Keratinocyte (primary cell): ENCODE results near the gene SERP2. TPM values are rescaled to one million over a fixed set of nuclear protein-coding genes. Genes with fewer than 3 reads are reported as not detected.

ENCODE experiments used
- DNase-seq: peaks from one replicate; pipeline ENCODE4 v3.0.0-alpha.2; 2011; ENCODE audit warnings: low read depth, missing footprints, low spot score
- FAIRE-seq: peaks from 2 replicates; lab custom pipeline; 2011; peaks lifted over from hg19 to GRCh38; lab: Jason Lieb, UNC
- H2AFZ ChIP-seq: 2 replicates; pipeline ENCODE4 v1.6.0; 2012; ENCODE audit warnings: low read length, control low read depth, inconsistent platforms; ENCODE audit not compliant: control insufficient read depth
- H3K27ac ChIP-seq: 2 replicates; pipeline ENCODE4 v1.5.1; 2011; ENCODE audit warnings: low read length; ENCODE audit not compliant: control insufficient read depth, insufficient read depth
- H3K27me3 ChIP-seq: 3 replicates; pipeline ENCODE4 v1.6.0; 2011; ENCODE audit warnings: low read length; ENCODE audit not compliant: control insufficient read depth, insufficient read depth; ENCODE audit errors: extremely low read depth
- H3K36me3 ChIP-seq, 2 experiments: 2 replicates in 1 of 2; 3 replicates in 1 of 2; pipeline ENCODE4 v1.5.1; 2011; ENCODE audit warnings: low read length in 2 of 2, mild to moderate bottlenecking in 1 of 2; ENCODE audit not compliant: control insufficient read depth in 2 of 2, insufficient read depth in 2 of 2; ENCODE audit errors: extremely low read depth in 1 of 2
- H3K4me1 ChIP-seq: 3 replicates; pipeline ENCODE4 v1.5.1; 2011; ENCODE audit warnings: low read length; ENCODE audit not compliant: control insufficient read depth, insufficient read depth; ENCODE audit errors: extremely low read depth
- H3K4me2 ChIP-seq: 3 replicates; pipeline ENCODE4 v1.6.0; 2011; ENCODE audit warnings: low read depth, low read length; ENCODE audit not compliant: control insufficient read depth, insufficient read depth; ENCODE audit errors: extremely low read depth
- H3K4me3 ChIP-seq, 3 experiments: fragments of 200-600 bp in 1 of 3; sonication (generic) in 1 of 3; 2 replicates in 2 of 3; 3 replicates in 1 of 3; pipeline ENCODE4 v1.5.1; 2011 to 2016; ENCODE audit warnings: low read length in 3 of 3, mild to moderate bottlenecking in 3 of 3, control low read depth in 2 of 3, inconsistent platforms in 1 of 3, low read depth in 1 of 3, mixed read lengths in 1 of 3, mixed run types in 1 of 3, moderate library complexity in 1 of 3; ENCODE audit not compliant: control insufficient read depth in 2 of 3, insufficient read depth in 2 of 3; ENCODE audit errors: extremely low read depth in 1 of 3
- H3K79me2 ChIP-seq: 2 replicates; pipeline ENCODE4 v1.6.0; 2012; ENCODE audit warnings: low read length; ENCODE audit not compliant: control insufficient read depth, insufficient read depth
- H3K9ac ChIP-seq: 3 replicates; pipeline ENCODE4 v1.6.0; 2011; ENCODE audit warnings: low read length; ENCODE audit not compliant: control insufficient read depth, insufficient read depth; ENCODE audit errors: extremely low read depth
- H3K9me1 ChIP-seq: 3 replicates; pipeline ENCODE4 v1.6.0; 2011; ENCODE audit warnings: low read length; ENCODE audit not compliant: control insufficient read depth, insufficient read depth; ENCODE audit errors: extremely low read depth
- H3K9me3 ChIP-seq: 2 replicates; pipeline ENCODE4 v1.5.1; 2012; ENCODE audit warnings: low read depth, low read length; ENCODE audit not compliant: control insufficient read depth
- H4K20me1 ChIP-seq: 3 replicates; pipeline ENCODE4 v1.6.0; 2011; ENCODE audit warnings: low read length; ENCODE audit not compliant: control insufficient read depth, insufficient read depth; ENCODE audit errors: extremely low read depth
- CTCF ChIP-seq, 3 experiments: IDR thresholded peaks in 1 of 3; conservative IDR thresholded peaks in 1 of 3; optimal IDR thresholded peaks in 1 of 3; 2 replicates in 2 of 3; 3 replicates in 1 of 3; pipeline versions ENCODE3 to v1.5.1; 2011; ENCODE audit warnings: low read length in 3 of 3, mild to moderate bottlenecking in 3 of 3, moderate library complexity in 2 of 3, control low read depth in 1 of 3, inconsistent platforms in 1 of 3; ENCODE audit not compliant: insufficient read depth in 2 of 3; ENCODE audit errors: extremely low read depth in 1 of 3
- EZH2 ChIP-seq: IDR thresholded peaks from one replicate; pipeline ENCODE4 v1.6.1; 2012; ENCODE audit warnings: inconsistent platforms, mild to moderate bottlenecking, low read length, moderate library complexity
- dilution Hi-C: fragments of 300-500 bp; cut with MboI; formaldehyde crosslinking; loops from one replicate; pipeline ENCODE4 v1.7.0; 2020; ENCODE audit warnings: low sequenced_read_pairs; ENCODE audit not compliant: extremely low pct_ligation_motif_present
- polyA plus RNA-seq, 5 experiments: library from polyadenylated mRNA; depleted of rRNA in 3 of 5; stranded (reverse) in 3 of 5; stranded (forward) in 1 of 5; unstranded in 1 of 5; fragments of >200 nt; gene quantifications; 1 replicate in 1 of 5; 2 replicates in 3 of 5; 3 replicates in 1 of 5; pipeline versions ENCODE4 v1.2.1 to v1.2.3, GENCODE V29; 2011 to 2012; ENCODE audit warnings: missing spikeins in 2 of 5, low read depth in 1 of 5, low replicate concordance in 1 of 5

SERP2 gene
- polyA plus RNA-seq, 1 donor (not counting 4 experiments of a cell fraction or from before 2014, with no cell fraction given), result 0.45 TPM

GRCh38 chr13:44434766-44435141, 61.1 kb downstream of the SERP2 start:
- peak overlapping the region; percentile 81 for H3K4me2 ChIP-seq
- peaks cover 7 to 21% of the 10 kb centered on the region in 2 experiments for H3K36me3 ChIP-seq
- FAIRE-seq (no peak), DNase-seq (no peak)
- H3K4me1 ChIP-seq, result peaks cover 14% of the 10 kb centered on the region
- H2AFZ ChIP-seq, result no peak overlapping the region
- no peak for TF ChIP-seq EZH2
- TF ChIP-seq CTCF (optimal IDR thresholded peaks at IDR 0.05 in 1 of 3, IDR thresholded peaks at IDR 0.05 in 1 of 3, conservative IDR thresholded peaks at IDR 0.05 in 1 of 3; ENCODE audit: extremely low read depth in 1 of 3, insufficient read depth in 2 of 3, low read length in 3 of 3), result no peak
- peak overlapping the region; percentile 68 to 80 (median 76) for H3K4me3 ChIP-seq
- H3K9me1 ChIP-seq, result no peaks in the 10 kb centered on the region
- peak overlapping the region; percentile 97 for H3K9ac ChIP-seq
- dilution Hi-C loops, result loop anchor here (25.0 kb wide), 1 partner anchor 397 kb away; no protein-coding TSS in a partner anchor
- no peaks in the 10 kb centered on the region for H3K9me3 ChIP-seq
- H3K27me3 ChIP-seq, result no peaks in the 10 kb centered on the region
- H4K20me1 ChIP-seq, result peaks cover 2% of the 10 kb centered on the region
- peak overlapping the region; percentile 74 for H3K27ac ChIP-seq
- H3K79me2 ChIP-seq, result peaks cover 22% of the 10 kb centered on the region

GRCh38 chr13:44435142-44435918, 61.7 kb downstream of the SERP2 start:
- peak overlapping the region; percentile 76 to 90 (median 80) for H3K4me3 ChIP-seq
- H3K27ac ChIP-seq, result peak overlapping the region; percentile 95
- no peak overlapping the region for H2AFZ ChIP-seq
- peaks cover 22% of the 10 kb centered on the region for H3K79me2 ChIP-seq
- H3K4me2 ChIP-seq, result peak overlapping the region; percentile 81
- H3K9me1 ChIP-seq, result no peaks in the 10 kb centered on the region
- H3K36me3 ChIP-seq, result peaks cover 7 to 21% of the 10 kb centered on the region in 2 experiments
- FAIRE-seq (peak; percentile 95), DNase-seq (peak; percentile 73)
- peaks cover 14% of the 10 kb centered on the region for H3K4me1 ChIP-seq
- dilution Hi-C loops, result loop anchor here (25.0 kb wide), 1 partner anchor 398 kb away; no protein-coding TSS in a partner anchor
- H4K20me1 ChIP-seq, result peaks cover 2% of the 10 kb centered on the region
- H3K9me3 ChIP-seq, result no peaks in the 10 kb centered on the region
- no peaks in the 10 kb centered on the region for H3K27me3 ChIP-seq
- H3K9ac ChIP-seq, result peak overlapping the region; percentile 97
- TF ChIP-seq EZH2 (no peak), CTCF (optimal IDR thresholded peaks at IDR 0.05 in 1 of 3, IDR thresholded peaks at IDR 0.05 in 1 of 3, conservative IDR thresholded peaks at IDR 0.05 in 1 of 3; ENCODE audit: extremely low read depth in 1 of 3, insufficient read depth in 2 of 3, low read length in 3 of 3) (no peak)
